H9 (cell line): ENCODE measurements around the gene DKKL1. TPM values are rescaled to one million over a fixed set of nuclear protein-coding genes. Genes with fewer than 3 reads are reported as not detected.

Source experiments
- DNase-seq: peaks from one replicate; pipeline ENCODE4 v3.0.0-alpha.2; 2017
- H2AFZ ChIP-seq: one replicate; pipeline ENCODE4 v1.6.1; 2013; ENCODE audit warnings: mild to moderate bottlenecking, low read length, control low read depth, moderate library complexity
- H2AK5ac ChIP-seq: 2 replicates; pipeline ENCODE4 v1.6.1; 2013; ENCODE audit warnings: low read length, control low read depth, mixed read lengths; ENCODE audit not compliant: insufficient read length
- H2BK120ac ChIP-seq: one replicate; pipeline ENCODE4 v1.6.1; 2013; ENCODE audit warnings: low read depth, mild to moderate bottlenecking, low read length, control low read depth, inconsistent platforms; ENCODE audit not compliant: poor library complexity, severe bottlenecking
- H2BK12ac ChIP-seq: 2 replicates; pipeline ENCODE4 v1.6.1; 2013; ENCODE audit warnings: low read length, control low read depth, mixed read lengths, low read depth; ENCODE audit not compliant: insufficient read length
- H2BK15ac ChIP-seq: 2 replicates; pipeline ENCODE4 v1.6.1; 2013; ENCODE audit warnings: low read depth, low read length, control low read depth
- H2BK20ac ChIP-seq: one replicate; pipeline ENCODE4 v1.6.1; 2013; ENCODE audit warnings: low read depth, mild to moderate bottlenecking, low read length, control low read depth, inconsistent platforms; ENCODE audit not compliant: poor library complexity, severe bottlenecking
- H2BK5ac ChIP-seq: 2 replicates; pipeline ENCODE4 v1.6.1; 2013; ENCODE audit warnings: low read length, control low read depth, mixed read lengths; ENCODE audit not compliant: insufficient read length
- H3K14ac ChIP-seq: 2 replicates; pipeline ENCODE4 v1.6.1; 2013; ENCODE audit warnings: low read length, control low read depth; ENCODE audit not compliant: insufficient read depth
- H3K18ac ChIP-seq: 2 replicates; pipeline ENCODE4 v1.6.1; 2013; ENCODE audit warnings: low read depth, mild to moderate bottlenecking, mixed read lengths, low read length, control low read depth; ENCODE audit not compliant: insufficient read length
- H3K23ac ChIP-seq: 2 replicates; pipeline ENCODE4 v1.6.1; 2013; ENCODE audit warnings: low read length, control low read depth, mixed read lengths, low read depth; ENCODE audit not compliant: insufficient read length
- H3K23me2 ChIP-seq: 2 replicates; pipeline ENCODE4 v1.6.1; 2013; ENCODE audit warnings: low read depth, mild to moderate bottlenecking, mixed read lengths, low read length, control low read depth; ENCODE audit not compliant: insufficient read length, poor library complexity, severe bottlenecking
- H3K27ac ChIP-seq: 2 replicates; pipeline ENCODE4 v1.5.1; 2013; ENCODE audit warnings: low read length, control low read depth, mixed read lengths, low read depth; ENCODE audit not compliant: insufficient read length
- H3K27me3 ChIP-seq: 2 replicates; pipeline ENCODE4 v1.6.1; 2013; ENCODE audit warnings: low read length, control low read depth, inconsistent platforms; ENCODE audit not compliant: insufficient read depth
- H3K4ac ChIP-seq: 2 replicates; pipeline ENCODE4 v1.6.1; 2013; ENCODE audit warnings: low read depth, mild to moderate bottlenecking, control low read depth, inconsistent platforms, low read length, moderate library complexity
- H3K4me1 ChIP-seq: 2 replicates; pipeline ENCODE4 v1.6.1; 2013; ENCODE audit warnings: low read length, control low read depth, inconsistent platforms; ENCODE audit not compliant: insufficient read depth
- H3K4me2 ChIP-seq: 2 replicates; pipeline ENCODE4 v1.6.1; 2013; ENCODE audit warnings: low read length, control low read depth, mixed read lengths; ENCODE audit not compliant: insufficient read length, insufficient read depth
- H3K56ac ChIP-seq: 2 replicates; pipeline ENCODE4 v1.6.1; 2013; ENCODE audit warnings: low read depth, mild to moderate bottlenecking, mixed read lengths, low read length, control low read depth; ENCODE audit not compliant: insufficient read length
- H3K79me1 ChIP-seq: 2 replicates; pipeline ENCODE4 v1.6.1; 2013; ENCODE audit warnings: low read depth, mild to moderate bottlenecking, moderate library complexity, low read length, control low read depth, inconsistent platforms; ENCODE audit not compliant: insufficient read depth, poor library complexity, severe bottlenecking
- H3K79me2 ChIP-seq: 2 replicates; pipeline ENCODE4 v1.6.1; 2013; ENCODE audit warnings: low read length, control low read depth, inconsistent platforms; ENCODE audit not compliant: insufficient read depth
- H3K9ac ChIP-seq: 2 replicates; pipeline ENCODE4 v1.6.1; 2013; ENCODE audit warnings: low read length, control low read depth, mixed read lengths; ENCODE audit not compliant: insufficient read length; ENCODE audit errors: extremely low read depth
- H3K9me3 ChIP-seq: one replicate; pipeline ENCODE4 v1.6.1; 2013; ENCODE audit warnings: low read depth, low read length, inconsistent platforms; ENCODE audit not compliant: control insufficient read depth
- H3T11ph ChIP-seq: one replicate; pipeline ENCODE4 v1.6.1; 2013; ENCODE audit warnings: mild to moderate bottlenecking, low read length, control low read depth, inconsistent platforms
- H4K20me1 ChIP-seq: one replicate; pipeline ENCODE4 v1.6.1; 2013; ENCODE audit not compliant: control insufficient read depth, insufficient read length, insufficient read depth
- H4K5ac ChIP-seq: 2 replicates; pipeline ENCODE4 v1.6.1; 2013; ENCODE audit warnings: low read depth, mild to moderate bottlenecking, mixed read lengths, low read length, control low read depth; ENCODE audit not compliant: insufficient read length
- H4K8ac ChIP-seq: replicated peaks from 2 replicates; pipeline ENCODE4 v1.6.1; 2013; ENCODE audit warnings: low read length, control low read depth, mixed read lengths, low read depth; ENCODE audit not compliant: insufficient read length
- H4K91ac ChIP-seq: 2 replicates; pipeline ENCODE4 v1.6.1; 2013; ENCODE audit warnings: low read depth, mild to moderate bottlenecking, moderate library complexity, mixed read lengths, low read length, control low read depth; ENCODE audit not compliant: insufficient read length
- H3K27ac Mint-ChIP-seq, 3 experiments: 2 replicates in 2 of 3; 3 replicates in 1 of 3; pipeline ENCODE4 v1.8.0; 2020 to 2021; ENCODE audit warnings: mixed read lengths in 3 of 3, mild to moderate bottlenecking in 1 of 3, moderate library complexity in 1 of 3
- H3K27me3 Mint-ChIP-seq: 2 replicates; pipeline ENCODE4 v1.8.0; 2021; ENCODE audit warnings: low read depth, mild to moderate bottlenecking, moderate library complexity, mixed read lengths
- H3K36me3 Mint-ChIP-seq, 3 experiments: 2 replicates in 2 of 3; 3 replicates in 1 of 3; pipeline ENCODE4 v1.8.0; 2020 to 2021; ENCODE audit warnings: low read depth in 3 of 3, mixed read lengths in 3 of 3; ENCODE audit not compliant: insufficient read depth in 1 of 3
- H3K4me1 Mint-ChIP-seq, 2 experiments: 2 replicates each; pipeline ENCODE4 v1.8.0; 2020; ENCODE audit warnings: mixed read lengths in 2 of 2
- H3K4me3 Mint-ChIP-seq, 2 experiments: 2 replicates in 1 of 2; 3 replicates in 1 of 2; pipeline ENCODE4 v1.8.0; 2020 to 2021; ENCODE audit warnings: mild to moderate bottlenecking in 2 of 2, mixed read lengths in 2 of 2, moderate library complexity in 1 of 2
- H3K9me3 Mint-ChIP-seq, 2 experiments: 2 replicates in 1 of 2; 3 replicates in 1 of 2; pipeline ENCODE4 v1.8.0; 2020; ENCODE audit warnings: mild to moderate bottlenecking in 2 of 2, mixed read lengths in 2 of 2, moderate library complexity in 1 of 2
- WGBS: extraction: QIAGEN DNeasy Blood & Tissue Kit; methylation state at CpG from one replicate; pipeline ENCODE4 v1.1.7; 2013; ENCODE audit warnings: missing lambda C conversion rate, low lambda C conversion rate, mixed read lengths; ENCODE audit not compliant: insufficient read length; ENCODE audit errors: extremely low coverage; 5-methylcytosine and 5-hydroxymethylcytosine counted together
- total RNA-seq: library from RNA; stranded (reverse); gene quantifications from 2 replicates; pipeline ENCODE4 v1.2.1, GENCODE V29; 2021
- TF ChIP-seq, protein P1 (sequence below): fragments of 200-600 bp; sonication (generic); conservative IDR thresholded peaks from 3 replicates; pipeline ENCODE4 v1.8.0; 2021; ENCODE audit warnings: antibody characterized with exemption, mild to moderate bottlenecking

DKKL1 gene
- total RNA-seq, 1 experiment from 2014 or later = 3.5 TPM

DNA sequence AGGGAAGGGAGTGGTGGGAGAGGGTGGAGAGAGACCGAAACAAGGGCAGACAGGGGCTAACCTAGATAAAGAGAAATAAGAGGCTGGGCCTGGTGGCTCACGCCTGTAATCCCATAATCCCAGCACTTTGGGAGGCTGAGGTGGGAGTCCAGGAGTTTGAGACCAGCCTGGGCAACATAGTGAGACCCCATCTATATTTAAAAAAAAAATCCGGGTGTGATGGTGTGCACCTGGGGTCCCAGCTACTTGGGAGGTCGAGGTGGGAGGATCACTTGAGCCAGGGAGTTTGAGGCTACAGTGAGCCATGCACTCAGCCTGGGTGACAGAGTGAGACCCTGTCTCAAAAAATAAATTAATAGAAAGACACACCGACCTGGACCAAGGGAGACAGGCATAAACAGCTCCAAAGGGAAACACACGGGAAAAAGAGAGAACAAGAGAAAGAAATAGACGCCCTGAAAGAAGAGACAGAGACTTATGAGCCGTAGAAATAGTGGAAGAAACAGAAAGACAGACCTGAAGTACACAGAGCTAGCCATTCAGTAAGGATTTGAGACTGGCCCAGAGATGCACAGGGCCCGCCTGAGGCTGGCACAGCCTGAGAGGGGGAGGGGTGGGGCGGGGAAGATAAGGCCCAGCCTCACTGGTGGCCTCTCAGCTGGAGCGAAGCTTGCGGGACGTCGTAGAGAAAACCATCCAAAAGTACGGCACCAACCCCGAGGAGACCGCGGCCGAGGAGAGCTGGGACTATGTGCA lies 26.2 kb upstream of the DKKL1 start:
- no peak overlapping the region for H3K14ac ChIP-seq
- Mint-ChIP-seq H3K36me3 (peaks cover 4 to 40% (median 23%) of the 10 kb centered on the region in 3 experiments), H3K27ac (no peak overlapping the region), H3K9me3 (peaks cover 0 to 3% of the 10 kb centered on the region in 2 experiments; a peak in 2 of 5 replicates), H3K4me1 (peaks cover 24 to 36% of the 10 kb centered on the region in 2 experiments), H3K27me3 (peaks cover 18% of the 10 kb centered on the region), H3K4me3 (peak overlapping the region in 1 of 2 experiments; percentile 83)
- H2BK20ac ChIP-seq = no peak overlapping the region
- peaks cover 2% of the 10 kb centered on the region; the same call in 1 of the 2 replicates for H3K4me1 ChIP-seq
- no peak overlapping the region for H2AK5ac ChIP-seq
- no peaks in the 10 kb centered on the region for H4K20me1 ChIP-seq
- H3K23ac ChIP-seq = no peak overlapping the region
- no peak overlapping the region for H2BK15ac ChIP-seq
- peaks cover 3% of the 10 kb centered on the region; the same call in 1 of the 2 replicates for H3K27me3 ChIP-seq
- no peak overlapping the region for H2BK5ac ChIP-seq
- no peak overlapping the region for H2BK120ac ChIP-seq
- H2AFZ ChIP-seq = no peak overlapping the region
- DNase-seq = peak; percentile 10
- no peak overlapping the region for H3T11ph ChIP-seq
- H4K91ac ChIP-seq = no peak overlapping the region
- H3K18ac ChIP-seq = no peak overlapping the region
- H3K4ac ChIP-seq = no peak overlapping the region
- no peak overlapping the region for H3K9ac ChIP-seq
- H3K79me2 ChIP-seq = no peaks in the 10 kb centered on the region
- no CpG with 5 or more reads among the region's 19 CpGs for WGBS
- no peaks in the 10 kb centered on the region for H3K9me3 ChIP-seq
- no peak overlapping the region for H4K8ac ChIP-seq
- no peak overlapping the region for H3K27ac ChIP-seq
- H2BK12ac ChIP-seq = no peak overlapping the region
- no peak overlapping the region for H3K56ac ChIP-seq
- no peak overlapping the region for H4K5ac ChIP-seq
- TF ChIP-seq, protein P1, sequence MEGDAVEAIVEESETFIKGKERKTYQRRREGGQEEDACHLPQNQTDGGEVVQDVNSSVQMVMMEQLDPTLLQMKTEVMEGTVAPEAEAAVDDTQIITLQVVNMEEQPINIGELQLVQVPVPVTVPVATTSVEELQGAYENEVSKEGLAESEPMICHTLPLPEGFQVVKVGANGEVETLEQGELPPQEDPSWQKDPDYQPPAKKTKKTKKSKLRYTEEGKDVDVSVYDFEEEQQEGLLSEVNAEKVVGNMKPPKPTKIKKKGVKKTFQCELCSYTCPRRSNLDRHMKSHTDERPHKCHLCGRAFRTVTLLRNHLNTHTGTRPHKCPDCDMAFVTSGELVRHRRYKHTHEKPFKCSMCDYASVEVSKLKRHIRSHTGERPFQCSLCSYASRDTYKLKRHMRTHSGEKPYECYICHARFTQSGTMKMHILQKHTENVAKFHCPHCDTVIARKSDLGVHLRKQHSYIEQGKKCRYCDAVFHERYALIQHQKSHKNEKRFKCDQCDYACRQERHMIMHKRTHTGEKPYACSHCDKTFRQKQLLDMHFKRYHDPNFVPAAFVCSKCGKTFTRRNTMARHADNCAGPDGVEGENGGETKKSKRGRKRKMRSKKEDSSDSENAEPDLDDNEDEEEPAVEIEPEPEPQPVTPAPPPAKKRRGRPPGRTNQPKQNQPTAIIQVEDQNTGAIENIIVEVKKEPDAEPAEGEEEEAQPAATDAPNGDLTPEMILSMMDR = no peak
- H3K23me2 ChIP-seq = peaks cover 12% of the 10 kb centered on the region
- no peaks in the 10 kb centered on the region for H3K79me1 ChIP-seq
- peak overlapping the region; percentile 68 for H3K4me2 ChIP-seq
